Trophoblast cell (in vitro differentiated cells and primary cell): ENCODE results near the gene ELFN1.

Experiments
- DNase-seq, 2 donors: peaks; one replicate each; pipeline ENCODE4 v3.0.0-alpha.2; 2016
- H2AFZ ChIP-seq: 2 replicates; pipeline ENCODE4 v1.6.1; 2013; ENCODE audit warnings: low read length, moderate library complexity, mild to moderate bottlenecking; ENCODE audit not compliant: insufficient read depth, poor library complexity
- H2AK5ac ChIP-seq: 2 replicates; pipeline ENCODE4 v1.6.1; 2013; ENCODE audit warnings: mild to moderate bottlenecking, low read length
- H2BK120ac ChIP-seq: 2 replicates; pipeline ENCODE4 v1.6.1; 2013; ENCODE audit warnings: low read length, mild to moderate bottlenecking, moderate library complexity; ENCODE audit not compliant: insufficient read depth, poor library complexity
- H2BK12ac ChIP-seq: 2 replicates; pipeline ENCODE4 v1.6.1; 2013; ENCODE audit warnings: mild to moderate bottlenecking, low read length, moderate library complexity
- H2BK5ac ChIP-seq: 2 replicates; pipeline ENCODE4 v1.6.1; 2013; ENCODE audit warnings: low read length, low read depth, moderate library complexity, mild to moderate bottlenecking; ENCODE audit not compliant: poor library complexity
- H3K14ac ChIP-seq: 2 replicates; pipeline ENCODE4 v1.6.1; 2013; ENCODE audit warnings: mild to moderate bottlenecking, low read length
- H3K18ac ChIP-seq: 2 replicates; pipeline ENCODE4 v1.6.1; 2013; ENCODE audit warnings: mild to moderate bottlenecking, low read length
- H3K23ac ChIP-seq: 2 replicates; pipeline ENCODE4 v1.6.1; 2013; ENCODE audit warnings: low read length
- H3K27ac ChIP-seq: 2 replicates; pipeline ENCODE4 v1.5.1; 2013; ENCODE audit warnings: low read depth, mild to moderate bottlenecking, inconsistent platforms, low read length, moderate library complexity
- H3K27me3 ChIP-seq: 2 replicates; pipeline ENCODE4 v1.6.1; 2013; ENCODE audit warnings: inconsistent platforms, mild to moderate bottlenecking, low read length, moderate library complexity; ENCODE audit not compliant: insufficient read depth
- H3K36me3 ChIP-seq, 2 experiments: 1 replicate in 1 of 2; 2 replicates in 1 of 2; pipeline ENCODE4 v1.6.1; 2013; ENCODE audit warnings: low read length in 2 of 2, mild to moderate bottlenecking in 2 of 2, moderate library complexity in 1 of 2; ENCODE audit not compliant: insufficient read depth in 2 of 2, control insufficient read depth in 1 of 2
- H3K4ac ChIP-seq: 2 replicates; pipeline ENCODE4 v1.6.1; 2013; ENCODE audit warnings: low read depth, mild to moderate bottlenecking, low read length, moderate library complexity
- H3K4me1 ChIP-seq, 2 experiments: 1 replicate in 1 of 2; 2 replicates in 1 of 2; pipeline ENCODE4 v1.6.1; 2013; ENCODE audit warnings: low read length in 2 of 2, mild to moderate bottlenecking in 2 of 2, moderate library complexity in 1 of 2; ENCODE audit not compliant: insufficient read depth in 2 of 2, control insufficient read depth in 1 of 2
- H3K4me2 ChIP-seq: 2 replicates; pipeline ENCODE4 v1.6.1; 2013; ENCODE audit warnings: inconsistent platforms, mild to moderate bottlenecking, low read length, moderate library complexity
- H3K4me3 ChIP-seq: 2 replicates; pipeline ENCODE4 v1.5.1; 2013; ENCODE audit warnings: mild to moderate bottlenecking, low read depth, low read length, inconsistent platforms
- H3K79me1 ChIP-seq: one replicate; pipeline ENCODE4 v1.6.1; 2013; ENCODE audit warnings: low read length
- H3K79me2 ChIP-seq: 2 replicates; pipeline ENCODE4 v1.6.1; 2013; ENCODE audit warnings: low read length, mild to moderate bottlenecking; ENCODE audit not compliant: control insufficient read depth, insufficient read depth, poor library complexity
- H3K9ac ChIP-seq: 2 replicates; pipeline ENCODE4 v1.6.1; 2013; ENCODE audit warnings: mild to moderate bottlenecking, low read length
- H3K9me3 ChIP-seq: 2 replicates; pipeline ENCODE4 v1.6.1; 2013; ENCODE audit warnings: low read depth, mild to moderate bottlenecking, control low read depth, inconsistent platforms, low read length; ENCODE audit not compliant: insufficient read depth
- H4K12ac ChIP-seq: 2 replicates; pipeline ENCODE4 v1.6.1; 2013; ENCODE audit warnings: low read depth, mild to moderate bottlenecking, low read length, moderate library complexity
- H4K8ac ChIP-seq: 2 replicates; pipeline ENCODE4 v1.6.1; 2013; ENCODE audit warnings: low read depth, mild to moderate bottlenecking, low read length, moderate library complexity
- H4K91ac ChIP-seq: one replicate; pipeline ENCODE4 v1.6.1; 2013; ENCODE audit warnings: low read depth, mild to moderate bottlenecking, low read length, moderate library complexity
- WGBS: extraction: QIAGEN DNeasy Blood & Tissue Kit; methylation state at CpG from one replicate; pipeline ENCODE4 v1.1.7; 2013; ENCODE audit warnings: missing lambda C conversion rate; ENCODE audit not compliant: insufficient read length, insufficient coverage; ENCODE audit errors: extremely low coverage; 5-methylcytosine and 5-hydroxymethylcytosine counted together

The ELFN1 gene

GRCh38 chr7:1675036-1675671 lies 5.1 kb downstream of the ELFN1 start:
- H2AFZ ChIP-seq: no peak overlapping the region
- no peak overlapping the region for H3K9ac ChIP-seq
- no peak overlapping the region for H4K12ac ChIP-seq
- DNase-seq: no peak
- H2AK5ac ChIP-seq: no peak overlapping the region
- H3K27me3 ChIP-seq: peaks cover 18% of the 10 kb centered on the region
- no peak overlapping the region for H2BK12ac ChIP-seq
- no peak overlapping the region for H3K4me3 ChIP-seq
- H3K4me1 ChIP-seq: peaks cover 0 to 5% of the 10 kb centered on the region in 2 experiments
- no peak overlapping the region for H3K27ac ChIP-seq
- no peaks in the 10 kb centered on the region for H3K36me3 ChIP-seq
- H3K79me2 ChIP-seq: no peaks in the 10 kb centered on the region
- H4K8ac ChIP-seq: no peak overlapping the region
- no peak overlapping the region for H2BK5ac ChIP-seq
- H3K14ac ChIP-seq: no peak overlapping the region
- no CpG with 5 or more reads among the region's 29 CpGs for WGBS
- peaks cover 5% of the 10 kb centered on the region for H3K9me3 ChIP-seq
- no peak overlapping the region for H3K23ac ChIP-seq
- no peak overlapping the region for H3K4me2 ChIP-seq
- no peak overlapping the region for H2BK120ac ChIP-seq
- no peak overlapping the region for H4K91ac ChIP-seq
- no peak overlapping the region for H3K18ac ChIP-seq
- no peaks in the 10 kb centered on the region for H3K79me1 ChIP-seq
- no peak overlapping the region for H3K4ac ChIP-seq

DNA sequence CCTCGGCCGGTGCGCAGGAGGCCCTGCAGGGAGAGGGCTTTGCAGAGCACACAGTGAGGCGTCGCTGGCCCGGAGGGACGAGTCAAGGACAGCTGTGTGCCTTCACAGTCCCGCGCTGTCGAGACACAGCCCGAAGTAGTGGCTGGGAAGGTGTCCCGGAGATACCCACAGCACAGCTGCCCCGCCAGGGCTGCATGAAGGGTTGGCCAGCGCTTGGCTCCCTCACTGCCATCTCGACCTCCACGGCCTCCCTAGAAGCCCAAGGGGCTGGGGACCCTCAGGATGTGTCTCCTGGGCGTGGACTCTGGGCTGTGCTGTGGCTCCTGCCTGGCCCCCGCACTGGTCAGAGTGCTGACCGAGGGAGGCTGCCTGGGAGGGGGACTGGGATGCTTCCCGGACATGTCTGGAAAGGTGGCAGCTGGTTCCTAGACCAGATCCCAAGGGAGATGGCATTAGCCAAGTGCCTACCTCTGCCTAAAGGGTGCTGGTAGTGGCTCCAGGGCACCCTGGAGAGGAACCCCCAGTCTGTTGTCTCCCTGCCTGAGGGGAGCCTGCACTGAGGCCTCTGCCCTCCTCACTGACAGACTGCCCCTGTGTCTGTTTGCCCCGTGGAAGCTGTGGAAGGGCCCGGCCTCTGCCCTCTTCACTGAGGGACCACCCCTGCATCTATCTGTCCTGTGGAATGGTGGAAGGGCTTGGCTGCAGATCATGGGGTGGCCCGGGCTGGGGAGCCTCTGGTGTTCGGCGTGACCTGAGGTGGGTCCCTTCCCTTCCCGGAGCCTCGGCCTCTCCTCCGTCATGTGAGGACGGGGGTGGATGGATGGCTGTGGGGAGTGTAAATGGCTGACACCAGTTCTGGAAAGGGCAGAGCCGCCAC lies 5.8 kb downstream of the ELFN1 start:
- H3K36me3 ChIP-seq: no peaks in the 10 kb centered on the region
- H2BK5ac ChIP-seq: no peak overlapping the region
- H3K9me3 ChIP-seq: peaks cover 4% of the 10 kb centered on the region
- no peak overlapping the region for H4K8ac ChIP-seq
- DNase-seq: no peak
- H3K9ac ChIP-seq: no peak overlapping the region
- H2BK120ac ChIP-seq: no peak overlapping the region
- H3K27ac ChIP-seq: no peak overlapping the region
- no peaks in the 10 kb centered on the region for H3K79me1 ChIP-seq
- no peaks in the 10 kb centered on the region for H3K4me1 ChIP-seq
- H3K4ac ChIP-seq: no peak overlapping the region
- H3K14ac ChIP-seq: no peak overlapping the region
- H3K18ac ChIP-seq: no peak overlapping the region
- H3K27me3 ChIP-seq: peaks cover 11% of the 10 kb centered on the region
- H2AFZ ChIP-seq: no peak overlapping the region
- no peak overlapping the region for H2AK5ac ChIP-seq
- no peak overlapping the region for H2BK12ac ChIP-seq
- H3K4me2 ChIP-seq: no peak overlapping the region
- H3K4me3 ChIP-seq: no peak overlapping the region
- no peak overlapping the region for H3K23ac ChIP-seq
- no peaks in the 10 kb centered on the region for H3K79me2 ChIP-seq
- H4K91ac ChIP-seq: no peak overlapping the region
- no peak overlapping the region for H4K12ac ChIP-seq
- no CpG with 5 or more reads among the region's 30 CpGs for WGBS

GRCh38 chr7:1676550-1677078 lies 6.5 kb downstream of the ELFN1 start:
- Histone ChIP-seq H2AK5ac (no peak overlapping the region), H4K8ac (no peak overlapping the region), H3K4me2 (no peak overlapping the region), H3K9ac (no peak overlapping the region), H3K14ac (no peak overlapping the region), H3K36me3 (no peaks in the 10 kb centered on the region), H3K9me3 (peaks cover 4% of the 10 kb centered on the region), H4K12ac (no peak overlapping the region), H3K27me3 (peaks cover 5% of the 10 kb centered on the region), H2BK12ac (no peak overlapping the region), H3K79me1 (no peaks in the 10 kb centered on the region), H3K79me2 (no peaks in the 10 kb centered on the region), H3K4me1 (no peaks in the 10 kb centered on the region), H2BK120ac (no peak overlapping the region), H2AFZ (no peak overlapping the region), H3K27ac (no peak overlapping the region), H3K18ac (no peak overlapping the region), H3K4ac (no peak overlapping the region), H3K23ac (no peak overlapping the region), H4K91ac (no peak overlapping the region), H2BK5ac (no peak overlapping the region), H3K4me3 (no peak overlapping the region)
- no CpG with 5 or more reads among the region's 23 CpGs for WGBS
- DNase-seq: no peak

- Histone ChIP-seq H4K91ac (no peak overlapping the region), H4K8ac (no peak overlapping the region), H2BK5ac (no peak overlapping the region), H3K14ac (no peak overlapping the region), H3K9ac (no peak overlapping the region), H2BK12ac (no peak overlapping the region), H3K4me2 (no peak overlapping the region), H3K27ac (no peak overlapping the region), H3K23ac (no peak overlapping the region), H3K4me3 (no peak overlapping the region), H3K27me3 (no peaks in the 10 kb centered on the region), H2BK120ac (no peak overlapping the region), H4K12ac (no peak overlapping the region), H3K79me1 (no peaks in the 10 kb centered on the region), H3K4me1 (no peaks in the 10 kb centered on the region), H2AFZ (no peak overlapping the region), H2AK5ac (no peak overlapping the region), H3K9me3 (peaks cover 4% of the 10 kb centered on the region), H3K36me3 (no peaks in the 10 kb centered on the region), H3K79me2 (no peaks in the 10 kb centered on the region), H3K18ac (no peak overlapping the region), H3K4ac (no peak overlapping the region)
- DNase-seq: no peak
- WGBS: no CpG with 5 or more reads among the region's 25 CpGs
Observed at GRCh38 chr7:1677206-1678080, 7.4 kb downstream of the ELFN1 start.
